HG03571 (cell line): Measurements from ENCODE around the gene CWC27.

Source experiments
- ATAC-seq: cut with Tn5 transposase; IDR thresholded peaks from one replicate; pipeline ENCODE4 v1.9.1; 2021; ENCODE audit not compliant: unreplicated experiment

Gene CWC27

GRCh38 chr5:64972591-64972990, 203.9 kb downstream of the CWC27 start:
- ATAC-seq, result no peak

- no peak for ATAC-seq
Measured at GRCh38 chr5:64973215-64973614, 204.5 kb downstream of the CWC27 start.

- ATAC-seq, result no peak
Measured at GRCh38 chr5:64977779-64978178, 209.0 kb downstream of the CWC27 start.

- no peak for ATAC-seq
Measured at GRCh38 chr5:64978546-64978945, 209.8 kb downstream of the CWC27 start.

- no peak for ATAC-seq
Measured at GRCh38 chr5:64979531-64979930, 210.8 kb downstream of the CWC27 start.

- ATAC-seq, result no peak
Measured at GRCh38 chr5:64980176-64980575, 211.4 kb downstream of the CWC27 start.

- ATAC-seq, result no peak
Measured at GRCh38 chr5:64987768-64988167, 219.0 kb downstream of the CWC27 start.

GRCh38 chr5:65009207-65009606, 240.5 kb downstream of the CWC27 start:
- ATAC-seq, result no peak

GRCh38 chr5:65010841-65011240, 242.1 kb downstream of the CWC27 start:
- no peak for ATAC-seq

- no peak for ATAC-seq
Measured at GRCh38 chr5:65012301-65012892, 243.7 kb downstream of the CWC27 start.

- no peak for ATAC-seq
Measured at GRCh38 chr5:65013166-65013565, 244.4 kb downstream of the CWC27 start.

- no peak for ATAC-seq
Measured at GRCh38 chr5:65014769-65015168, 246.0 kb downstream of the CWC27 start.

GRCh38 chr5:65015767-65016166, 247.0 kb downstream of the CWC27 start:
- no peak for ATAC-seq

- ATAC-seq, result no peak
Measured at GRCh38 chr5:65017636-65018035, 248.9 kb downstream of the CWC27 start.

GRCh38 chr5:65018763-65019162, 250.0 kb downstream of the CWC27 start:
- ATAC-seq, result no peak

GRCh38 chr5:65020492-65020891, 251.8 kb downstream of the CWC27 start:
- ATAC-seq, result no peak

- ATAC-seq, result no peak
Measured at GRCh38 chr5:65021527-65022226, 252.9 kb downstream of the CWC27 start.

GRCh38 chr5:65022932-65023331, 254.2 kb downstream of the CWC27 start:
- no peak for ATAC-seq

GRCh38 chr5:65024681-65025080, 256.0 kb downstream of the CWC27 start:
- ATAC-seq, result no peak

GRCh38 chr5:65026816-65027548, 258.3 kb downstream of the CWC27 start:
- ATAC-seq, result peak; percentile 52

- ATAC-seq, result no peak
Measured at GRCh38 chr5:65029178-65029577, 260.4 kb downstream of the CWC27 start.

GRCh38 chr5:65030056-65030455, 261.3 kb downstream of the CWC27 start:
- ATAC-seq, result no peak
